Measurements from ENCODE around the gene PHACTR1. TPM values are rescaled to one million over a fixed set of nuclear protein-coding genes. Genes with fewer than 3 reads are reported as not detected.

PHACTR1 gene
- total RNA-seq, 1 donor from 2014 or later = 8.5 TPM

DNA sequence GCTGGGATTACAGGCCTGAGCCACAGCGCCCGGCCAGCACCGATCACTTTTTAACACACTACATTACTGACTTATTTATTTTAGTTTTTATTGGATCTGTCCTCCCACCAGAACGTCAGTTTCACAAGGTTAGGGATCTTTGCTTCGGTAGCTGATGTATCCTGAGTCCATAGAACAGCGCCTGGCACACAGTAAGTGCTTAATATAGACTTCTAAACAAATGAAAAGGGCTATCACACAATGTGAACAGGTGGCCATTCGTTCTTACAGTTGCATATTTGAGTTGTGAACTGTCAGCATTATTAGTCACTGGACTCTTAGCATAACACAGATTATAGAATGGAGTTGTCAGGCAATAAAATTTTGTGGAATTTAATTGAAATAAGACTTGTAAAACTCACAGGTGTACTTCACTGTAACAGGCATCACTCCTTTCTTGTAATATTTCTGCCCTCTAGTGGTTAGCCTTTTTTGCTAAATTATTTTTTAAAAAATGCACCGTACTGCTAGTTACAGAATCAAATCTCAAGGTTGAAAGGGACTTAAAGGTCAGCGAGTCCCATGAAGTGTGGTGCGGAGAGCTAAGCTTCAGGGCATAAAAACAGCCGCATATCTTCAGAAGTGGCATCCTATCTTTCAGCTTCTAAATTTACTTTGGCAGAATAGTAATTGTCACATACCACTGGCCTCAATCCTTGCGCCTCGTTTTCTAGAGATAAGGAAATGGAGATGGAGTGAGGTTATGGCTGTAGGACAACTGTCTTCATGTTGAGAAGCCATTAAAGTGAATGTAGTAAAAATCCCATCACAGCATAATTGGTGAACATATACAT lies 615.2 kb downstream of the PHACTR1 start:
- FAIRE-seq (no peak), DNase-seq (ENCODE audit: low read depth) (no peak)
- H3K36me3 ChIP-seq (ENCODE audit: insufficient read depth, low read length) = no peaks in the 10 kb centered on the region
- no peak overlapping the region for H3K9ac ChIP-seq (ENCODE audit: low read length)
- H3K9me3 Mint-ChIP-seq (ENCODE audit: unreplicated experiment) = no peaks in the 10 kb centered on the region
- no peaks in the 10 kb centered on the region for H4K20me1 ChIP-seq (ENCODE audit: insufficient read depth, low read length)
- no peak overlapping the region for H3K4me3 Mint-ChIP-seq (ENCODE audit: unreplicated experiment)
- no peak overlapping the region for H2AFZ ChIP-seq (ENCODE audit: low read depth, low read length)
- H3K4me1 ChIP-seq (ENCODE audit: insufficient read depth, low read length) = peaks cover 11% of the 10 kb centered on the region
- no peaks in the 10 kb centered on the region for H3K27me3 ChIP-seq (ENCODE audit: insufficient read depth, low read length)
- no peak overlapping the region for H3K27ac ChIP-seq (ENCODE audit: low read depth, low read length)
- H3K9me3 ChIP-seq (ENCODE audit: insufficient read depth, low read depth, low read length) = no peaks in the 10 kb centered on the region
- peaks cover 2% of the 10 kb centered on the region for H3K27me3 Mint-ChIP-seq (ENCODE audit: low read depth, unreplicated experiment)
- no peak for TF ChIP-seq EZH2 (IDR thresholded peaks at IDR 0.05; ENCODE audit: insufficient read depth, low read length)
- TF ChIP-seq, protein P1, sequence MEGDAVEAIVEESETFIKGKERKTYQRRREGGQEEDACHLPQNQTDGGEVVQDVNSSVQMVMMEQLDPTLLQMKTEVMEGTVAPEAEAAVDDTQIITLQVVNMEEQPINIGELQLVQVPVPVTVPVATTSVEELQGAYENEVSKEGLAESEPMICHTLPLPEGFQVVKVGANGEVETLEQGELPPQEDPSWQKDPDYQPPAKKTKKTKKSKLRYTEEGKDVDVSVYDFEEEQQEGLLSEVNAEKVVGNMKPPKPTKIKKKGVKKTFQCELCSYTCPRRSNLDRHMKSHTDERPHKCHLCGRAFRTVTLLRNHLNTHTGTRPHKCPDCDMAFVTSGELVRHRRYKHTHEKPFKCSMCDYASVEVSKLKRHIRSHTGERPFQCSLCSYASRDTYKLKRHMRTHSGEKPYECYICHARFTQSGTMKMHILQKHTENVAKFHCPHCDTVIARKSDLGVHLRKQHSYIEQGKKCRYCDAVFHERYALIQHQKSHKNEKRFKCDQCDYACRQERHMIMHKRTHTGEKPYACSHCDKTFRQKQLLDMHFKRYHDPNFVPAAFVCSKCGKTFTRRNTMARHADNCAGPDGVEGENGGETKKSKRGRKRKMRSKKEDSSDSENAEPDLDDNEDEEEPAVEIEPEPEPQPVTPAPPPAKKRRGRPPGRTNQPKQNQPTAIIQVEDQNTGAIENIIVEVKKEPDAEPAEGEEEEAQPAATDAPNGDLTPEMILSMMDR (IDR thresholded peaks at IDR 0.05; ENCODE audit: insufficient read depth, low read depth, low read length) = peak; percentile 75
- H3K36me3 Mint-ChIP-seq (ENCODE audit: low read depth, unreplicated experiment) = no peaks in the 10 kb centered on the region
- no peak overlapping the region for H3K4me2 ChIP-seq (ENCODE audit: low read length)
- peaks cover 15% of the 10 kb centered on the region for H3K79me2 ChIP-seq (ENCODE audit: insufficient read depth, low read length)
- H3K27ac Mint-ChIP-seq (ENCODE audit: unreplicated experiment) = no peak overlapping the region
- H3K4me1 Mint-ChIP-seq (ENCODE audit: low read depth, unreplicated experiment) = peaks cover 6% of the 10 kb centered on the region
- H3K4me3 ChIP-seq (ENCODE audit: insufficient read depth, low read depth, low read length) = no peak overlapping the region

DNA sequence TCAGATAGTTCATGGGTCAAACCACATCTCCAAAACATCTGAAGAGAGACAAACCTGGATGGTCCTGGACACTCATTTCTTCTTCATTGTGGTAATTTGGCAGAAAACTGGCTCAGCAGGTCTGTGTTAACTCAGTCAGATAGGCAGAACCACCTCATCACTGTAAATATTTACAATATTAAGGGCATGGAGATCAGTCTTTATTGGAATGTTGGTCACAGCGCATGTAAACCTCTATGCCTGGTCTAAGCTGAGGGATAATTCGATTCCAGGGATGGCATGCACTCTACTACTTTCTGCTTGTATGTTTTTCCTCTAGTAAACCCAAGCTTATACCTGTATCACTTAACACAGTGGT lies 615.8 kb downstream of the PHACTR1 start:
- Histone ChIP-seq H3K9ac (ENCODE audit: low read length) (no peak overlapping the region), H3K4me2 (ENCODE audit: low read length) (no peak overlapping the region), H3K4me1 (ENCODE audit: insufficient read depth, low read length) (peaks cover 11% of the 10 kb centered on the region), H3K27me3 (ENCODE audit: insufficient read depth, low read length) (no peaks in the 10 kb centered on the region), H3K79me2 (ENCODE audit: insufficient read depth, low read length) (peaks cover 9% of the 10 kb centered on the region), H3K4me3 (ENCODE audit: insufficient read depth, low read depth, low read length) (no peak overlapping the region), H3K36me3 (ENCODE audit: insufficient read depth, low read length) (no peaks in the 10 kb centered on the region), H4K20me1 (ENCODE audit: insufficient read depth, low read length) (no peaks in the 10 kb centered on the region), H3K9me3 (ENCODE audit: insufficient read depth, low read depth, low read length) (no peaks in the 10 kb centered on the region), H2AFZ (ENCODE audit: low read depth, low read length) (no peak overlapping the region), H3K27ac (ENCODE audit: low read depth, low read length) (no peak overlapping the region)
- peaks cover 2% of the 10 kb centered on the region for H3K27me3 Mint-ChIP-seq (ENCODE audit: low read depth, unreplicated experiment)
- TF ChIP-seq EZH2 (IDR thresholded peaks at IDR 0.05; ENCODE audit: insufficient read depth, low read length) = no peak
- TF ChIP-seq, protein P1 (IDR thresholded peaks at IDR 0.05; ENCODE audit: insufficient read depth, low read depth, low read length) = no peak
- no peak overlapping the region for H3K4me3 Mint-ChIP-seq (ENCODE audit: unreplicated experiment)
- H3K4me1 Mint-ChIP-seq (ENCODE audit: low read depth, unreplicated experiment) = peaks cover 6% of the 10 kb centered on the region
- H3K27ac Mint-ChIP-seq (ENCODE audit: unreplicated experiment) = no peak overlapping the region
- no peaks in the 10 kb centered on the region for H3K9me3 Mint-ChIP-seq (ENCODE audit: unreplicated experiment)
- no peaks in the 10 kb centered on the region for H3K36me3 Mint-ChIP-seq (ENCODE audit: low read depth, unreplicated experiment)
- DNase-seq (ENCODE audit: low read depth) = no peak
- no peak for FAIRE-seq

DNA sequence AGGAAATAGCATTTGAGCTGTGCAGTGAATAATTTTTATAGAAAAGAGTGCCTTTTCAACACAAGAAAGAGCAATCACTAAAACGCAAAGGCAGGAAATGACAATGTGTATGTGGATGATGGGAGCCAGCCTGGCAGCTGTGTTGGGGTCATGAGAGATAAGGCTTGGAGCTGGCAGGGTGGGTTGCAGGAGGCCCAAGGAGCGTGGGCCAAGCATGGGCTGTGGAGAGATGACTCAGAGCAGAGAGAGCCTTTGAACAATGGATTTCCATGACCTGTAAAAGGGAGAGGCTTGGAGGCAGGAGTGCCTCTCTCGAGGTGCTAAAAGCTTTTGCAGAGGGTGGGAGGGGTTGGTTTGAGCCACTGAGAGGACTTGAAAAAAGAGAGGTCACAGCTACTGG lies 618.4 kb downstream of the PHACTR1 start:
- TF ChIP-seq EZH2 (IDR thresholded peaks at IDR 0.05; ENCODE audit: insufficient read depth, low read length) = no peak
- TF ChIP-seq, protein P1 (IDR thresholded peaks at IDR 0.05; ENCODE audit: insufficient read depth, low read depth, low read length) = no peak
- peak overlapping the region; percentile 31 for H2AFZ ChIP-seq (ENCODE audit: low read depth, low read length)
- Mint-ChIP-seq H3K4me1 (ENCODE audit: low read depth, unreplicated experiment) (peaks cover 6% of the 10 kb centered on the region), H3K27ac (ENCODE audit: unreplicated experiment) (no peak overlapping the region), H3K36me3 (ENCODE audit: low read depth, unreplicated experiment) (no peaks in the 10 kb centered on the region), H3K27me3 (ENCODE audit: low read depth, unreplicated experiment) (peaks cover 2% of the 10 kb centered on the region), H3K9me3 (ENCODE audit: unreplicated experiment) (no peaks in the 10 kb centered on the region), H3K4me3 (ENCODE audit: unreplicated experiment) (no peak overlapping the region)
- H3K4me3 ChIP-seq (ENCODE audit: insufficient read depth, low read depth, low read length) = no peak overlapping the region
- no peaks in the 10 kb centered on the region for H4K20me1 ChIP-seq (ENCODE audit: insufficient read depth, low read length)
- DNase-seq (ENCODE audit: low read depth) (peak; percentile 34), FAIRE-seq (no peak)
- peaks cover 4% of the 10 kb centered on the region for H3K4me1 ChIP-seq (ENCODE audit: insufficient read depth, low read length)
- no peaks in the 10 kb centered on the region for H3K9me3 ChIP-seq (ENCODE audit: insufficient read depth, low read depth, low read length)
- no peaks in the 10 kb centered on the region for H3K36me3 ChIP-seq (ENCODE audit: insufficient read depth, low read length)
- H3K4me2 ChIP-seq (ENCODE audit: low read length) = peak overlapping the region; percentile 39
- H3K27me3 ChIP-seq (ENCODE audit: insufficient read depth, low read length) = no peaks in the 10 kb centered on the region
- no peak overlapping the region for H3K9ac ChIP-seq (ENCODE audit: low read length)
- no peaks in the 10 kb centered on the region for H3K79me2 ChIP-seq (ENCODE audit: insufficient read depth, low read length)
- no peak overlapping the region for H3K27ac ChIP-seq (ENCODE audit: low read depth, low read length)

All from astrocyte (in vitro differentiated cells and primary cell).